Mucosa of gallbladder (tissue), 1 donor: ENCODE data around the gene TAGLN. TPM values are rescaled to one million over a fixed set of nuclear protein-coding genes. Genes with fewer than 3 reads are reported as not detected.

Source experiments
- DNase-seq: peaks from one replicate; pipeline ENCODE4 v3.0.0-alpha.2; 2020; ENCODE audit warnings: low spot score
- total RNA-seq: library from RNA; stranded (reverse); gene quantifications from one replicate; pipeline ENCODE4 v1.2.1, GENCODE V29; 2021
- donor health status: DM: no; HTN: no; CAD: no.

TAGLN gene
- total RNA-seq, 1 donor from 2014 or later, result 2,517 TPM

DNA sequence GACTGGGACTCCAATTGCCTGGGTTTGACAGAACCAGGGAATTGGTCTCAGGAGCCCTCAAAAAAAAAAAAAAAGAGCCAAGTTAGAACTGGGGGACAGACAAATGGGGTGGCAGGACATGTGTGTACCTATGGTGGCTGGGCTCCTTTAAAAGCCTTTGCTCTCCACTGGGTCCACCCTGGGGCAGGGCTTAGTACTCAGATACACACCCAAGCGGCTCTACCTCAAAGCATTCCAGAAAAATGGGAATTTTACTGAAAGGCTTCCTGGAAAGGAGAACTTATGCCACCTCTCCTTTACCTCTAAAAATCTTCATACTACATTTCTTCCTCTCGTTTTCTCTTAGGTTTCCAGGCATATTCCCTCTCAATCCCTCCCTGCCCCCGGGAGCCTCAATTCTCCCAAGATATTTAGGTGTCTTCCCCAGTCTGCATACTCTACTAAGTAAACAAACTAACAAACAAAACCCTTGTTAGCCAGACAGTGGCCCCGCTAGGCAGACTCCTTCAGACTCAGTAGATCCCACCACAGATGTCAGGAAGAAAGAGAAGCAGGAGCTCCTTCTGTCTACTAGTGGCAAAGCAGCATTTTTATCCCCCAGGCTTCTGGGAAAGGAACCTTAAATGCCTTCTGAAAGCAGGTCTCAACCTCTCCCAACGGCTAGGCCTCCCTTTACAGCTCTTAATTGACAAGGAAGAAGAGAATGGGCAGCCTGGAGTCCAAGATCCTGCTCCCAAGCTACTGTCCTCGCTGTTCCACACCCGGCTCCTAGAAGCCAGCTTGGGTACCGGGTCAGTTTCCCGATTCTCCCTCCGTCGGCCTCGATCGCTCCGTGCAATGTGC lies 32.0 kb downstream of the TAGLN start:
- no peak for DNase-seq

DNA sequence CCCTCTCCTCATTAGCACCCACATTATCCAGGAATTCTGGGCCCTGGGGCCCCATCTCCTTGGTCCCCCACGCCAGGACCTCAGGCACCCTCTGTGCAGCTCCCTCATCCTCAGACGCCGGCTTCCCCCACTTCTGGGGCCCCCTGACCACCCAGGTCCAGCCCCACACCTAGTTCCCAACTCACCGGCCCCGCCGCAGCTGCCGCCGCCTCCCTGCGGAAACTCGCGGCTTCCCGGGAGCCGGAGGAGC lies 32.6 kb downstream of the TAGLN start, which contains the start of gene PCSK7:
PCSK7 (minus strand) TSS at position 232 of the 250 bp plus-strand sequence. CDS start 2,229 bp downstream, outside the sequence.
- DNase-seq, result peak; percentile 63

GRCh38 chr11:117232092-117232878 lies 33.1 kb downstream of the TAGLN start, which contains the start of gene RNF214:
Gene RNF214, plus strand, starts transcription at chr11:117232671. Its CDS starts 1,602 bp downstream, at chr11:117234273.
- peak; percentile 73 for DNase-seq

DNA sequence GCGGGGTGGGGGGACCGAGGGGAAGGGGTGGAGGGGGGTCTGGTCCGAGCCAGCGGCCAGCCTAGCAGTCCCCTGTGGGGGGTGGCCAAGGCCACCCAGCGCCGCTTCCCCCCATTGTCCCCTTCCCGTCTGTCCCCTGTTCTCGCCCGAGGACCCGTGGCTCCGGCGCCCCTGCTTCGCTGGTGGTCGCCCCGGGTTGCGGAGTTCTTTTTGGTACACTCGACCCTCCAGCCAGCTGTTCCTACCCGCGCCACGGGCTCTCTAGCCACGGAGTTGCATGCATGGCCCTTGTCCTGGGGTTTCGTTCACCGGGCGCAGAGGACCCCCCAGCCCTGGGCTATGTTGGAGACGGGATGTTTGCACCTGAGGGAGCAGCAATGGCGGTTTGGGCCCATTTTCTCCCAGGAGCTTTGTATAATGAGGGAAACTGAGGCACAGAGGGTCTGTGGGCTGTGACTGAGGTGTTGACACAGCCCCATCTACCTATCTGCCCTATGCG lies 33.8 kb downstream of the TAGLN start:
- DNase-seq, result no peak

DNA sequence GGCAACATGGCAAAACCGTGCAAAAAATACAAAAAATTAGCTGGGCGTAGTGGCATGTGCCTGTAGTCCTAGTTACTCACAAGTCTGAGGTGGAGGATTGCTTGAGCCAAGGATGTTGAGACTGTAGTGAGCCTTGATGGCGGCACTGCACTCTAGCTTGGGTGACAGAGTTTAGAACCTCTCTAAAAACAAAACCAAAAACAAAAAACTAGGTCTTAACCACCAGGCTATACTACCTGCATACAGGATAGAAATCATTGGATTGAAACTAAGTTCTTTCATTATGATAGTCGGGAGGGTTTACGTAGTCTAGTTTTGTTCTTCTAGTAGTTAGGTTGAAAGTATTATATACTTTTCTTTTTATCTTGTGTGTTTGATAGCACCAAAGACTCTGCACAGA lies 39.1 kb downstream of the TAGLN start:
- no peak for DNase-seq

GRCh38 chr11:117239295-117239694 lies 40.1 kb downstream of the TAGLN start:
- DNase-seq, result no peak

- DNase-seq, result no peak
These were observed 49.2 kb downstream of the TAGLN start for GRCh38 chr11:117248341-117248740.

GRCh38 chr11:117249571-117249970 lies 50.4 kb downstream of the TAGLN start:
- no peak for DNase-seq

DNA sequence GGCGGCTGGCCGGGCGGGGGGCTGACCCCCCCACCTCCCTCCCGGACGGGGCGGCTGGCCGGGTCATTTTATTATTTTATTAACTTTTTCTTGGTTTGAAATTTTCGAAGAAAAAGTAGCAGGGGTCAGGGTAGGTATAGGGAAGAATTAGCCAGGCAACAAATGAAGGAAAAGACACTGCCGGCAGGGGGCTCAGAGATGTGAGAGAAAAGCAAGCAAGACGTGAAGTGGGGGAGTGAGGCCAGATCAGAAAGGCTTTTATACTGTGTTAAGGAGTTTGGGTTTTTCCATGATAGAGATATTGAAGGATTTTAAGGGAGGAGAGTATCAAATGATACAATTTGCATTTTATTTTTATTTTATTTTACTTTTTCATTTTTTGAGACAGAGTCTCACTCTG lies 52.3 kb downstream of the TAGLN start:
- no peak for DNase-seq

GRCh38 chr11:117255966-117256365 lies 56.8 kb downstream of the TAGLN start:
- no peak for DNase-seq

DNA sequence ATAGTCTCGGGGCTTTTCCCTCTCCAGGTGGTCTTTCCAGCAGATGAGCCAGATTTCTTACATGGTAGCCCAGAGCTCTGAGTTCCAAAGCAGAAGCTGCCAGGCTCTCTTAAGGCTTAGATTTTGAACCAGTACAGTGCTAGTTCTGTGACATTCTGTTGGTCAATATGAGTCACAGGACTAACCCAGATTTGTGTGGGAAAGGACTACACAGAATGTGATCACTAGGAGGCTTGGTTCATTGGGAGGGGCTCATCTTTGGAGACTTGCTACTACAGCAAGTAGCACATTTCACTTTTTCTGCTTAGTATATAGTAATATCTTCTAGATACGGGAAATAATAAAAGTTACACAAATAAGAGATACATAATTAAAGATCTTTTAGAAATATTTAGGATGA lies 57.4 kb downstream of the TAGLN start:
- no peak for DNase-seq

Other genes with a start within 250 kb of the TAGLN start
- gene SIK3, start 100.9 kb upstream of the TAGLN start, total RNA-seq, result 54.6 TPM
- gene PAFAH1B2, start 55.1 kb upstream of the TAGLN start, total RNA-seq, result 73.9 TPM
- 72.9 TPM for gene SIDT2, start 20.6 kb upstream of the TAGLN start, total RNA-seq
- gene PCSK7, start 32.7 kb downstream of the TAGLN start, total RNA-seq, result 67.0 TPM
- gene RNF214, start 33.3 kb downstream of the TAGLN start, total RNA-seq, result 30.5 TPM
- gene BACE1-AS, start 92.0 kb downstream of the TAGLN start, total RNA-seq, result 10.2 TPM
- gene BACE1, start 116.9 kb downstream of the TAGLN start, total RNA-seq, result 31.7 TPM
- gene CEP164, start 128.5 kb downstream of the TAGLN start, total RNA-seq, result 30.7 TPM